NCI-H2029 (cell line): ENCODE results near the gene ROS1.

Source experiments
- DNase-seq: peaks from one replicate; lab custom pipeline; 2025; lab: John Stamatoyannopoulos, UW

Gene ROS1

GRCh38 chr6:117309069-117309468 lies 116.7 kb downstream of the ROS1 start:
- DNase-seq = no peak

- DNase-seq = no peak
Measured at GRCh38 chr6:117307655-117308054, 118.1 kb downstream of the ROS1 start.

GRCh38 chr6:117306227-117306790 lies 119.4 kb downstream of the ROS1 start:
- no peak for DNase-seq

GRCh38 chr6:117304446-117304845 lies 121.3 kb downstream of the ROS1 start:
- no peak for DNase-seq

- no peak for DNase-seq
Measured at GRCh38 chr6:117303323-117303722, 122.4 kb downstream of the ROS1 start.

- no peak for DNase-seq
Measured at GRCh38 chr6:117298941-117299340, 126.8 kb downstream of the ROS1 start.

GRCh38 chr6:117290173-117290846 lies 135.4 kb downstream of the ROS1 start:
- no peak for DNase-seq

- no peak for DNase-seq
Measured at GRCh38 chr6:117288083-117288715, 137.5 kb downstream of the ROS1 start.

- DNase-seq = no peak
Measured at GRCh38 chr6:117280922-117281321, 144.8 kb downstream of the ROS1 start.

- DNase-seq = no peak
Measured at GRCh38 chr6:117276778-117277316, 148.9 kb downstream of the ROS1 start.

- DNase-seq = no peak
Measured at GRCh38 chr6:117275711-117276110, 150.0 kb downstream of the ROS1 start.

GRCh38 chr6:117275205-117275604 lies 150.5 kb downstream of the ROS1 start:
- no peak for DNase-seq

- no peak for DNase-seq
Measured at GRCh38 chr6:117272891-117273290, 152.9 kb downstream of the ROS1 start.

- no peak for DNase-seq
Measured at GRCh38 chr6:117272032-117272866, 153.5 kb downstream of the ROS1 start.

- no peak for DNase-seq
Measured at GRCh38 chr6:117270843-117271507, 154.8 kb downstream of the ROS1 start.

GRCh38 chr6:117270055-117270842 lies 155.5 kb downstream of the ROS1 start:
- DNase-seq = no peak

- no peak for DNase-seq
Measured at GRCh38 chr6:117269638-117270054, 156.1 kb downstream of the ROS1 start.

- DNase-seq = no peak
Measured at GRCh38 chr6:117268924-117269323, 156.8 kb downstream of the ROS1 start.

- no peak for DNase-seq
Measured at GRCh38 chr6:117267766-117268534, 157.8 kb downstream of the ROS1 start.

- no peak for DNase-seq
Measured at GRCh38 chr6:117267054-117267347, 158.7 kb downstream of the ROS1 start.
